Raji (cell line): ENCODE data around the gene PHAF1.

Experiments
- POLR2A ChIP-seq: IDR thresholded peaks from 2 replicates; pipeline ENCODE4 v1.6.1; 2011; ENCODE audit warnings: low read depth, low read length, control low read depth; ENCODE audit not compliant: insufficient read depth

Gene PHAF1

DNA sequence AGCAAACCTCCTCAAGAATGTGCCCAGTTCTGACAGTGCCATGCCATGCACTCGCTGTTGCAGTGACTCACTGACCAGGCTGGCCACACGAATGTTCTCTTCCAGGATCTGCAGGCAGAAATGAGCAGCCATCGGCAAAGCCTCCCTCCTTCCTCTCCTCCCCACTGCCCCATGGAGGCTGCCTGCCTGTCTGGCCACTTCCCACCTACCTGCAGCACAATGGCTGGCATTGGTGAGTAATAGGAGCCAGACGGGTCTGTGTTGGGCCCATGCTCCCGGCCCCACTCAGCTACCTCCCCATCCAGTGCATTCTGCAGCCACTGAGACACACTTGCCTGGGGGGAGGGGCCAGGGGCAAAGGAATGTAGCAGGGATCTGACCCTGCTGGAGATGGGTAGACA lies 76.8 kb downstream of the PHAF1 start:
- TF ChIP-seq POLR2A = no peak

DNA sequence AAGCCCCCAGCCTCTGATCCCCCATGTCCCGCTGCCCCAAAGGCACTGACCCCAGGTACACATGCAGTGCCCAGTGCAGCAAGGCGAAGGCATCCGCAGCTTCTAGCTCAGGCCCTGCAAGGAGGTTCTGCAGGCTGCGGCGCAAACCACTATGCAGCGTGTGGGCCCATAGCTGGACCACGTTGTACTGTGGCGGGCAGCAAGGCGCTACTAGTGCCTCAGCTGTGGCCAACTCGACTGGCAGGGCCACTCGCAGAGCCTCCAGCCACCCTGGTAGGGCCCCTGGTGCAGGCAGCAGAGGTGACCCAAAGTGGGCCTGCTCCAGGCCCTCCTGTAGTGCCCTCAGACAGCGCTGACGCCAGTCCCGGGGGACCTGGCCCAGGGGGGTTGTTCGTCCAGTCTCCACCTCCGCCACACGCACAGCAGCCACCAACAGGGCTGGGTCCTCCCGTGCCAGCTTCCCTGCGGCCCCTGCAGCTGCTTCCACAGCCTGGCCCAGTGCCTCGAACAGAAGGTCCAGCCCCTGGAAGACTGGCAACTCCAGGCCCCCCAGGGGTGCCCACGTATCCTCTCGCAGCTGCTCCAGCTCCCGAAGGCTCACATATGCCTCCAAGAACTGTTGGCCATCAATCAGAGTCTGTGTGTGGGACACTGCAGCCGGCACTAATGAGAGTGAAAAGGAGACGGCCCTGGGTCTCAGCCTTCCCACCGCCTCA lies 77.6 kb downstream of the PHAF1 start:
- no peak for TF ChIP-seq POLR2A

DNA sequence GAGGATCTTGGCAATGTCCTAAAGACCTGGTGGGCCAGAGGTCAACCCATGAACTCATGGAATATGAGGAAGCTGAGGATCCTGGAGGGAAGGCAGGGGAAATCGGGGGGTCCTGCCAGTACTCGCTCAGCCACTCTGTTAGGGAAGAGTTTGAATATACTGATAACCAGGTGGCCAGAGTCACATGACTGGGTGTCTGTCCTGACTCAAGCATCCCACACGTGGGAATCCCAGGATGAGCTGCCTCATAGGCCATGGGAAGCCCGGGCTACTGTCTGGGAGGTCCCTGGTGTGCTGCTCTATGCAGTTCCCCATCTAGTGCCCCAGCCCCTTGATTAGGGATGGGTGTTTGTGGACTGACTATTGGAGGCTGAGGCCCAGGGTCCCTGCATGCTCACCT lies 78.6 kb downstream of the PHAF1 start:
- no peak for TF ChIP-seq POLR2A

DNA sequence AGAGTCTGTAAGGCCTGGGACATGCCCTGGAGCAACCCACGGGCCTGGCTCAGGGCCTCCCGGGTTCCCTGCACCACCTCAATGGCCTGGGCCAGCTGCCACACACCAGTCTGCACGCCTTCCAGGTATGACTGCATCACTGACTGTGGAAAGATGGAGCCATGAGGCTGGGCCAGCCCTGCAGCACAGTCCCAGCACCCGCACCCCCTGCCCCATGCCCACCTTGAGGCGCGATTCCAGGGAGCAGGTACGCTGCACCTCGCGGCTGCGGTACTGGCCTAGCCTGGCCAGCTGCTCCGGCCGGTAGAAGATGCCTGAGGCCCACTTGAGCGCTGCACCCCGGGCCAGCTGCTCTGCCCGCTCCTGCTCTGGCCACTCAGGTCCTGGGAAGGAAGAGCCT lies 79.1 kb downstream of the PHAF1 start:
- TF ChIP-seq POLR2A = no peak

DNA sequence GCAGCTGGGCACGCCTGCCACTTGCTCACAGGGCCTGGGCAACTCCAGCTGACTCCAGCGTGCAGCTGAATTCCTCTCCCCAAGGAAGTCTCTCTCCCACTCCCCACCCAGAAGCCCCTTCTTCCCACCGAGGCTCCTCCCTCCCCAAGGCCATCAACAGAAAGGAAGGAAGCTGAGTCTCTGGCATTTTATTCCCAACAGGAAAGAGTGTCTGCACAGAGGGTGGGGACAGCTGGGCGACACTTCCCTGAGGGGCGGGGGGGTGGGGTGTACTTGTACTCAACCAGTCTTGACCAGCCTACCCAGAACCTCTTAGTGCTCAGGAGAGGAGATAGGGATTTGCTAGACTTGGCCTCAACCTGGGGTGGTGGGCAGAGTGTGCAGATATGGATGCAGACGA lies 80.3 kb downstream of the PHAF1 start, which contains the start of gene EXOC3L1:
Gene EXOC3L1, minus strand, starts transcription at position 96 of the 400 bp plus-strand sequence. CDS start 460 bp downstream, outside the sequence.
- no peak for TF ChIP-seq POLR2A

DNA sequence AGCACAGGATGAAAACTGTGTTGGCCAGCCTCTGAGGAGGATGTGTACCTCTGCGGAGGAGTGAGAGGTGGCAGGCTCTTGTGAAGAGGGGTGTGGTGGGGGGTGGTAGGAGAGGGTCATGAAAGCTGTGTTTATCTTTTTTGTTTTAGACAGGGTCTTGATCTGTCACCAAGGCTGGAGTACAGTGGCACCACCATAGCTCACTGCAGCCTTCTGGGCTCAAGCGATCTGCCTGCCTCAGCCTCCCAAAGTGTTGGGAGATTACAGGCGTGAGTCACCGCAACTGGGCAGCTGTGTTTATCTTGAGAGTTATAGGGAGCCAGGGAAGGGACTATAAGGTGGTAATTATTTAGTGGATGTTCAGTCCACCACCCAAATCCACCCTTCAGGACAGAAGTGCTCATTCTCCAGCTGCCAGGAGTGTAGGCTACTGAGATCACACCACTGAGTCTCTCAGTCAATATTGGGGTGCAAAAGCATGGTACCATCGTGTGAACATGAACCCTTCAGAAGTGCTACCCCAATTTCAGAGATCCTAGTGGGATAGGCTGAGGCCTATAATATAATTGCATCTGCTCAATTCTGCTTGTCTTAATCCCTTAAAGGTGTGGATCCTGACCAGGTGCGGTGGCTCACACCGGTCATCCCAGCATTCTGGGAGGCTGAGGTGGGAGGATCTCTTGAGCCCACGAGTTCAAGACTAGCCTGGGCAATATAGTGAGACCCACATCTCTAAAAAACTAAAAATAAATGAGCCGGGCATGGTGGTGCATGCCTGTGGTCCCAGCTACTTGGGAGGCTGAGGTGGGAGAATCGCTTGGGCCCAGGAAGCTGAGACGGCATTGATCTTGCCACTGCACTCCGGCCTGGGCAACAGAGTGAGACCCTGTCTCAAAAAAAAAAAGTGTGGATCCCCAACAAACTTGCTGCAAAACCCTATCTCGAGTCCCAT lies 81.0 kb downstream of the PHAF1 start:
- TF ChIP-seq POLR2A = no peak

DNA sequence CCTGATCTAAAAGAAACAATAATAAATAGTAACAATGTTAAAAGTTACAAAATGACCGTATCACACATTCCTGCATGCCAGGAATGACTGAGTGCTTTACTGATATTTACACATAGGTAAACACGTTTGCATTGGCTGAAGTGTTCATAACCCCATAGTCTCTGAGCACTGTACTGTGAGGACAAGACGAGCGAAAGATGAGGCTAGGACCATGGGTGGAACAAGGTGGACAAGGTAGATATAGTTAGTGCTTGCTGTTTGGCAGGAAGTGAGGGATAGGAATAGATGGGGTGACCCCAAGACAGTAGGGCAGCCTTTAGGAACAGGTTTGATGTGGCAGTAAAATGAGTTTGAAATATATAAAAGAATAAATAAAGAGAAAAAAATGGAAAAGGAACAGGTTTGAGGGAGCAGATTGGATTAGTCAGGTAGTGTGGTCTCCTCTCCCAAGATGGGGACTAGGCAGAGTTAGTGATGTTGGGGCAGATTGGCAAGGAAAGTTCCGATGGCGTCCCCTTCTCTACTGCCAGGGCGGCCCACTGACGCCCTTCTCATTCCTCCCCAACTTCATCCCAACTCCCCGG lies 81.8 kb downstream of the PHAF1 start:
- no peak for TF ChIP-seq POLR2A

DNA sequence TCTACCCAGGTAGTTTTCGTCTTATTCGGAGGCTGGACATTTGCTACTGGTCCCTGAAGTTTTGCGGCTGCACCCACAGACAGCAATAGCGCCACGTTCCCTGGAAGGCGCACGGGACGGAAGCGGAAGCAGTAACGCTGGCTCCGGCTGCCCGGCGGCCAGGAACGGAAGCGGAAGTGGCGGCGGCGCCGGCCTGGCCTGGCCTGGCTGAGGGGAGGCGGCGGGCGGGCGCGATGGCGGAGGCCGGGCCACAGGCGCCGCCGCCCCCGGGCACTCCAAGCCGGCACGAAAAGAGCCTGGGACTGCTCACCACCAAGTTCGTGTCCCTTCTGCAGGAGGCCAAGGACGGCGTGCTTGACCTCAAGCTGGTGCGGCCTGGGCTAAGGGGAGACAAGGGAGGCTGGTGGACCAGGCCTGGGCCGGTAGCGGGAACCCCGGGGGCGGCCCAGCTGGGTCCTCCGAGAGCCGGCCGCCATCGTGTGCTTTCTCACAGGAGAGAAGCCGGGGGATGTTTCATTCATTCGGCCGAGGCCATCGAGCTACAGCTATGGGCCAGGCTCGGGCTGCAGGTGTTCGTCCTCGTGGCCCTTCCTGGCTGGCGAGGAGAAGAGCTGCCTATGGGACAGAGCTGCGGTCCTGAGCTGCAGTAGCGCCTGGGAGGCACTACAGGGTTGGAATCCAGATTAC lies 82.4 kb downstream of the PHAF1 start, which contains the start of gene E2F4:
Gene E2F4, plus strand, starts transcription at position 161 of the 687 bp plus-strand sequence. Its CDS starts 73 bp downstream, at position 234.
- TF ChIP-seq POLR2A = peak; percentile 76

DNA sequence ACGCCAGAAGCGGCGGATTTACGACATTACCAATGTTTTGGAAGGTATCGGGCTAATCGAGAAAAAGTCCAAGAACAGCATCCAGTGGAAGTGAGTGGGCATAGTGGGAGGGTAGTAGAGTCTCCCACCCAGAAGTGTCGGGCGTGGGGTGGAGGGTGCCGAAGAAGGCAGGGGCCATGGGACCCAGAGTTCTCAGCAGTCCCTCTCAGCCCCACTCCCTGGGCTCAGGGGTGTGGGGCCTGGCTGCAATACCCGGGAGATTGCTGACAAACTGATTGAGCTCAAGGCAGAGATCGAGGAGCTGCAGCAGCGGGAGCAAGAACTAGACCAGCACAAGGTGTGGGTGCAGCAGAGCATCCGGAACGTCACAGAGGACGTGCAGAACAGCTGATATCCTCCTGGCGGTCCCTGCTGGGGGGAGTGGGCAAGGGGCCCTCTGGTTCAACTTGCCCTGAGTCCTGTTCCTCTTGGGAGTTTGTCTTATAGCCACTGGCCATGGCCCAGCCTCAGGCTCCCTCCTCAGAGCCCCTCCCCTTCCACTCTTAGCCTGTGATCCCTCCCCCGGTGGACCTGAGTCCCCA lies 83.1 kb downstream of the PHAF1 start:
- no peak for TF ChIP-seq POLR2A

DNA sequence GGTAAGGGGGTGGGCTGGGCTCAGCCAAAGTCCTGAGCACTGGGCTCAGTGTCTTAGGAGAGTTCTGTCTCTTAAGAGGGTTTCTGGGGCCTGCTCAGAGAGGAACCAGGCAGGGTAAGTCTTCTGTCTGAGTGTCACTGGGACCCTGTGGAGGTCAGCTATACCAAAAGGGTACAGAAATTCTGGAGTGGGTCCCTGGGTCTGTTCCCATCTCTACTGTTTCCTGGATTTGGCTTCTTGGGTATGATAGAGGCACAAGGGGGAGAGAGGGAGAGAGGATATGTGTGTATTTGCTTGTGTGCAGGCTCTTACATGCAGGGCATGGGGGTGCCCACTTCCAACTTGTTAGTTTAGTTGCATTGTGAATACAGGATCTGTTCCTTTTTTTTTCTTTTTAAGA lies 83.8 kb downstream of the PHAF1 start:
- no peak for TF ChIP-seq POLR2A

DNA sequence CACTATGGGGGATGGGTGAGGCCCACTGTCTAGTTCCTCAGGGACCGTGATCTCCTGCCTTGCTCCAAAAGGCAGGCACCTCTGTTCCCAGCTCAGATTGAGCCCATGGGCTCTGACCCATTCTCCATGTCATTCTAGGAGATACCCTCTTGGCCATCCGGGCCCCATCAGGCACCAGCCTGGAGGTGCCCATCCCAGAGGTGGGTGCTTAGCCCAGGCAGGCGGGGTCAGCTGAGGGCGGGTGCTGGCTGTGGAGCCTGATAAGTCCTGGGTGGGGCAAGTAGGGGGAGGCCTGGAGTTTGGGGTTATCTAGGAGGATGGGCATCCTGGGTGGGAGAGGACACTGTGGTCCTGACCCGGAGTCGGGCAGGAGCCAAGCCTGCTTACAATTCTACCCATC lies 84.5 kb downstream of the PHAF1 start:
- TF ChIP-seq POLR2A = no peak

DNA sequence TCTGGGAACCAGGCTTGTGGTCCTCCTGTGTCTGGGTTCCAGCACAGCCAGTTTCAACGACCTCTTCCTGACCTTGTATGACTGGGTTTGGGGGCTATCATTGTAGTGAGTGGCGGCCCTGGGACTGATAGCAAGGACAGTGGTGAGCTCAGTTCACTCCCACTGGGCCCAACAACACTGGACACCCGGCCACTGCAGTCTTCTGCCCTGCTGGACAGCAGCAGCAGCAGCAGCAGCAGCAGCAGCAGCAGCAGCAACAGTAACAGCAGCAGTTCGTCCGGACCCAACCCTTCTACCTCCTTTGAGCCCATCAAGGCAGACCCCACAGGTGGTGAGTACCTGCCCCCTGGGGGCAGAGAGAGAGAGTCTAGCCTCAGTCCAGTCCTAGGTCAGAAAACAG lies 85.9 kb downstream of the PHAF1 start:
- TF ChIP-seq POLR2A = no peak

DNA sequence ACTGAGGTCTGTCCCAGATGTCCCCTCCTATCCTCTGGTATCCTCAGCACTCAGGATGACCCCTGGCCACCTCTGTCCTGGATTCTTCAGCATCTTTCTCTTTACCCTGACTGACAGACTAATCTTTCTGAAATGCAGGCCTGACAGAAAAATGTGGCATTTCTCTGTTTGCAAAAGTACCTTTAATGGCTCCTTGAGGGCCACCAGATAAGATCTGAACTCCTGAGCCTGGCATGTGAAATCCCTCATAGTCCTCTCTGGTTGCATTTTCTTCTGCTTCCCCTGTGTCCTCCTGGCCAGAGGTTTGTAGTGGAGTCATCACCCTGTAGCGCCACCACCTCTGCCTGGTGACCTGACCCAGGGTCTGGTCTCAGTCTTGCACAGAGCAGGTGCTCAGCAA lies 87.1 kb downstream of the PHAF1 start:
- no peak for TF ChIP-seq POLR2A

DNA sequence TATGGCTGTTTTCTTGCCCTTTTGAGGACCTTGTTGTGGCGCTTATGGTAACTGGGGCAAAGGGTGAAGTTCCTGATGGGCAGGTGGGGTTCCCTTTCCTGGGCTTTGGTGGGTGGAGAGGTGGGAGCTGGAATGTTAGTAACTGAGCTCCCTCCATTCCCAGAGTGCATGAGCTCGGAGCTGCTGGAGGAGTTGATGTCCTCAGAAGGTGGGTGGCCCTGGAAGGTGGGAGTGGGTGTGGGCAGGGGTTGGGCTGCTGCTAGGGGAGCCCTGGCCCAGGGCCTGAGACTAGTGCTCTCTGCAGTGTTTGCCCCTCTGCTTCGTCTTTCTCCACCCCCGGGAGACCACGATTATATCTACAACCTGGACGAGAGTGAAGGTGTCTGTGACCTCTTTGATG lies 88.0 kb downstream of the PHAF1 start:
- no peak for TF ChIP-seq POLR2A
